KOPT-K1 (cell line): Measurements from ENCODE around the gene TOM1.

Source experiments
- H3K27ac ChIP-seq: fragments of 200-600 bp; sonication (generic); 2 replicates; pipeline ENCODE4 v1.5.1; 2016; ENCODE audit warnings: antibody characterized with exemption, mild to moderate bottlenecking, low read depth, low read length; ENCODE audit not compliant: poor library complexity, severe bottlenecking
- H3K36me3 ChIP-seq: fragments of 200-600 bp; sonication (generic); 2 replicates; pipeline ENCODE4 v1.5.1; 2017; ENCODE audit warnings: antibody characterized with exemption, mild to moderate bottlenecking, low read length, moderate library complexity; ENCODE audit not compliant: insufficient read depth
- H3K9me3 ChIP-seq: fragments of 200-600 bp; sonication (generic); 2 replicates; pipeline ENCODE4 v1.5.1; 2017; ENCODE audit warnings: antibody characterized with exemption, low read length, mild to moderate bottlenecking; ENCODE audit not compliant: insufficient read depth, poor library complexity, severe bottlenecking

The TOM1 gene

DNA sequence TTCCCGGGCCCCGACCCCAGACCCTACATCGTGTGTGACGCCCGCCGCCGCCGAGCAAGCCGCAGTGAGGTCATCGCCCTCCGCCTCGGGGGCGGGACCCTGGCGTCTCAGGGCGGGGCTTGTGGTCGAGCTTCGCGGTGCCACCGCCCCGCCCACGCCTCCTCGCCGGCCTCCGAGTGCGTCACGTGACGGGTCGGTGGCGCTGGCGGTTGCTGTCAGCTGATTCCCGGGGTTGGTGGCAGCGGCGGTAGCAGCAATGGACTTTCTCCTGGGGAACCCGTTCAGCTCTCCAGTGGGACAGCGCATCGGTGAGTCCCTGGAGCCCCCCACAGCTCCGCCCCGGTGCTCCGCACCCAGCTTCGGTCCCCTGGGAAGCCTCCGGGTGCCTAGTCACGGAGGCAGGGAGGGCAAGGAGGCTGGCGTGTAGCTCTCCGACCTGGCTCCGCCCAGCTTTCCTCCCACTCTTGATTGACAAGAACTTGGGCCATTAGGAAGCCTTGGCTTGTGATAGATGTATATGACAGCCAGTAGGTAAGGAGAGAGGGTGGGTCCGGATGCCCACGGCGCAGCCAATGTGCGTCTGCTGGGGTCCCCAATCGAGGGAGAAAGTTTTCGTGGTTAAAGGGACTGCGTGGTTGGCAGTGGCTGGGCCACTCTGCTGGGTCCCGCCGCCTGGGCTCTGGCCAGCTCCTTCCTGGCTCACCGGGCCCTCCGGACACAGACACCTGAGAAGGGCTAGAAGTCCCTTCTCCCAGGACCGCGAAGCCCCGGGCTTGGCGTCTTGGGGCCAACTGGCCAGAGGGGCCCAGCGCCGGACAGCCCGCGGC is at the start of gene TOM1:
Gene TOM1 (plus strand): TSS at position 222 of the 827 bp plus-strand sequence. CDS start 35 bp downstream, at position 257.
- Histone ChIP-seq H3K27ac (peak within 1 kb of the TSS; percentile 70), H3K9me3 (no peaks in the 10 kb centered on the region), H3K36me3 (peaks cover 31% of the 10 kb centered on the region)

GRCh38 chr22:35250156-35250555 is 49.5 kb upstream of the TOM1 start:
- Histone ChIP-seq H3K27ac (no peak overlapping the region), H3K9me3 (no peaks in the 10 kb centered on the region), H3K36me3 (no peaks in the 10 kb centered on the region)

DNA sequence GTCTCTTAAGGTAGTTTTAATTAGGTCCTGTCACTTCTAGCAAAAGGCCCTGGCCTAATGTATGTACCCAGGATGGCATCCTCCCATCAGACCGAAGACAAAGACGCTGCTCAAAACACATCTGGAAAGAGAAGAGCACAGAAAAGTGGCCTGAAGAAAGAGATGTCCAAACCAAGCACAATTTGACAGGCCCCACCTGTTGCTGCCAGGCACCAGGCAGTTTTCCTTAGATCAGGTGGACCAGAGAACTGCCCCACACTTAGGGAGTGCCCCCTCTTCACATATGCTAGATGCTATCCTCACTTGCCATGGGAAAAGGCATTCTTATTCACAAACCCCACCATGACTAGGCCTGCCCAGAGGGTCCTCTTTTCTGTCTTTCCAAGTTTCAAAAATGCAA is 45.7 kb upstream of the TOM1 start:
- Histone ChIP-seq H3K27ac (no peak overlapping the region), H3K9me3 (no peaks in the 10 kb centered on the region), H3K36me3 (peaks cover 3% of the 10 kb centered on the region; the same call in 1 of the 2 replicates)

DNA sequence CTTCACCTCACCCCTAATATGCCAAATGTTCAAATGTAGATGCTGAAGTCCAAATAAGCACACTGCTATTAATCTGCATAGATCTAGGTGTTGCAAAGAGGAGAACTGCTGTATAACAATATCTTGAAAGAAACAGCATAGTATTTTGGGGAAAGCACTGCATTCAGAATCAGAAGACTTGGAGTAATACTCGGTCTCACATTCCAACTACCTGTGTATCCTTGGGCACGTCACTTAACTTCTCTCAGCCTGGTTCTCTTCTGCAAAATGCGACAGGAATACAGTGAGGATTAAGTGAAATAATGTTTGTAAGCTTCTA is 42.7 kb upstream of the TOM1 start:
- no peaks in the 10 kb centered on the region for H3K9me3 ChIP-seq
- H3K27ac ChIP-seq, result peak overlapping the region; percentile 90
- peaks cover 18% of the 10 kb centered on the region for H3K36me3 ChIP-seq

DNA sequence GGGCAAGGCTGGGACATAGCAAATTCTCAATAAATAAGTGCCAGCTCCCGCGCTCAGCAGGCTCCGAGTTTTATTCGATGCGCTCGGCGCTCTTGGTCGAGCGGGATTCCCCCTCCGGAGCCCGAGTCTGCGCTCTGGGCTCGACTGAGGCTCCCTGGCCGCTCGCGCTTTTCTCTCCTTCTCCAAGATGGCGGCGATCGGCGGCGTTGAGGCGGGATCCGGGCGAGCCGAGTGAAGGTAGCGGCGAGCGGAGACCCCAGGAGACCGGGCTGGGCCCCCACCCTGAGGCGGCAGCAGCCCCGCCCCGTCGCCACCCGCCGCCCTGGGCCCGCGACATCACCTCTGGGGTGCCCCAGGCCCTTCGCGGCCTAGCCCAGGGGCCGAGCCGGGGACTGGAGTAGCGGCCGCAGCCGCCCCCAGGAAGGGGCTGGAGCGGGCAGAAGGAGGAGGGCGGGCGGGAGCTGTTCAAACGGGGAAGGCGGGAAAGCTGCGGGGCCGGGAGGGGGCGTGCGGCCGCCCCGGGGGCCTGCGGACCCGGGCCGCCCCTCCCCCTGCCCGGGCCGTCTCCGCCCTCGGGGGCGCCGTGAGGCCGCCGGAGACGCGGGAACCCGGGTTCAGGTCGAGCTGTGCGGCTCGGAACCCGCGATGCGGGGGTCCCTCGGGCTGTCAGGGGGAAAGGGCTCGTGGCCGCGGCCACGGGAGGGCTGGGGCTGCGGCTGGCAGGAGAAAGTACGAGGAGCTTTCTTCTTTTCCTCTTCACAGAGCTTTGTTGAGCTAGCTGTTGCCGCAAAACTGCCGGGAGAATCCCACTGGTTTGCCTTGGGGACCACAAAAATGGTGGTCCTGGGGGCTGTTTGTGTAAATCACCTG is 42.1 kb upstream of the TOM1 start, which contains the start of gene HMGXB4:
Gene HMGXB4 (plus strand): TSS at position 173 of the 870 bp plus-strand sequence. CDS start 4,898 bp downstream, outside the sequence.
- H3K36me3 ChIP-seq, result peaks cover 24% of the 10 kb centered on the region
- no peaks in the 10 kb centered on the region for H3K9me3 ChIP-seq
- peak within 1 kb of the TSS; percentile 90 for H3K27ac ChIP-seq

GRCh38 chr22:35258191-35258988 is 41.3 kb upstream of the TOM1 start:
- Histone ChIP-seq H3K27ac (peak overlapping the region; percentile 90), H3K9me3 (no peaks in the 10 kb centered on the region), H3K36me3 (peaks cover 33% of the 10 kb centered on the region)

DNA sequence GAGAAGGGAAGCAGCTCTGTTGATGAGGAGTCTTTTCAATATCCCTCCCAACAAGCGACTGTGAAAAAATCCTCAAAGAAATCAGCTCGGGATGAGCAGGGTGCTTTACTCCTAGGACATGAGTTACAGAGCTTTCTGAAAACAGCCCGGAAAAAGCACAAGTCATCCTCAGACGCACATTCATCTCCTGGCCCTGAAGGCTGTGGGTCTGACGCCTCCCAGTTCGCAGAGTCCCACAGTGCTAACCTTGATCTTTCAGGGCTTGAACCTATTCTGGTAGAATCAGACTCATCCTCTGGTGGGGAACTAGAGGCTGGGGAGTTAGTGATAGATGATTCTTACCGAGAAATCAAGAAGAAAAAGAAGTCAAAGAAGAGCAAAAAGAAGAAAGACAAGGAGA is 34.7 kb upstream of the TOM1 start:
- no peak overlapping the region for H3K27ac ChIP-seq
- peaks cover 89% of the 10 kb centered on the region for H3K36me3 ChIP-seq
- no peaks in the 10 kb centered on the region for H3K9me3 ChIP-seq

DNA sequence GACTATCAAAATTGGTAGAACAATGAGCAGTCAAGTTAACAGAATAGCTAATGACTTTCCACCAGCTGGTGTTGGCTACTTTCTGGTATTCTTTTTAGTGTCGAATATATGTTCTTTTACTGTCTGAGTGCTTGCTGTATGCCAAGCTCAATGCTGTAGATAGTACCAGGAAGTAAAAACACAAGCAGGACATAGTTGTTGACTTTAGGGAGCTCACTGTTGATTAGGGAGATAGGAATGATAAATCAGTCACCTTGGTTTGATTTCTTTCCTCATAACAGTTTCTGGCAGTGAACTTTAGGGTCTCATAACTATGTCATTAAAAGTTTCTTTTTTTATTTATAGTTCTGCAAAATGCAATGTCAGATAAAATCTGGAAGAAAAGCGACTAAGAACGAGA is 33.4 kb upstream of the TOM1 start:
- H3K27ac ChIP-seq, result no peak overlapping the region
- H3K36me3 ChIP-seq, result peaks cover 98% of the 10 kb centered on the region
- no peaks in the 10 kb centered on the region for H3K9me3 ChIP-seq

GRCh38 chr22:35269630-35270029 is 30.1 kb upstream of the TOM1 start:
- Histone ChIP-seq H3K9me3 (no peaks in the 10 kb centered on the region), H3K36me3 (peaks cover 99% of the 10 kb centered on the region), H3K27ac (no peak overlapping the region)

- no peak overlapping the region for H3K27ac ChIP-seq
- peaks cover 93% of the 10 kb centered on the region for H3K36me3 ChIP-seq
- H3K9me3 ChIP-seq, result no peaks in the 10 kb centered on the region
Observed at GRCh38 chr22:35274154-35274871, 25.4 kb upstream of the TOM1 start.

DNA sequence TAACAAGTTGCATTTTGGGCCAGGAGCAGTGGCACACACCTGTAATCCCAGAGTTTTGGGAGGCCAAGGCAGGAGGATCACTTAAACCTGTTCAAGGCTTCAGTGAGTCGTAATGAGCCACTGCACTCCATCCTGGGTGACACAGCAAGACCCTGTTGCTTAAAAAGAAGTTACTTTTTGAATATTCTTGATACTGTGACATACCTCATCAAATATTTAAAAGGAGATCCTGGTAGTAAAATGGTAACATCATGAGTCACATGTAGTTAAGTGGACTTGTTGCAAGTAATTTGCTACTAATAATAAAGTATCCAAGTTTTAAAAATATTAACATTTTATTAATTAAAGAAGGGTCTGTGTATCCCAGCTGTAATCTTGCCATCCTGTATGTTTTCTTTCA is 24.1 kb upstream of the TOM1 start:
- no peak overlapping the region for H3K27ac ChIP-seq

DNA sequence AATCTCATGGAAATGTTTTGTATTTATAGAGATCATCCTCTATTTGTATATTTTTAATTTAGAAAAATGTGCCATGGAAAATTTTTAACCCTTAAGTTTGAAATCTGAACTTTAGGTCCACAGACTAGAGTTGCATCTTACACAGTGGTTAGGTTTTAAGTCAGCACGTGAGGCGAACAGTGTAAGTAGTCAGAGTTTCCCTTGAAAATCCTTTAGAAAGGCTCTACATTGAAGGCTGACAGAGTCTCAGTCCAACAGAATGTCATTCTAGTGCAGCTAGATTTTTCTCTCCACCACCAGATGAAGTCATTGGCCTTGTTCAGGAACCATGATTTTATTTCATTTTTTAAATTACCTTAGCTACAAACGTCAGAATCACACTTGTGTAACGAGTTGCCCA is 23.7 kb upstream of the TOM1 start:
- H3K36me3 ChIP-seq, result peaks cover 92% of the 10 kb centered on the region
- no peak overlapping the region for H3K27ac ChIP-seq
- no peaks in the 10 kb centered on the region for H3K9me3 ChIP-seq

More for the DNA sequence above, 24.1 kb upstream of the TOM1 start:
- Histone ChIP-seq H3K9me3 (no peaks in the 10 kb centered on the region), H3K36me3 (peaks cover 93% of the 10 kb centered on the region)

DNA sequence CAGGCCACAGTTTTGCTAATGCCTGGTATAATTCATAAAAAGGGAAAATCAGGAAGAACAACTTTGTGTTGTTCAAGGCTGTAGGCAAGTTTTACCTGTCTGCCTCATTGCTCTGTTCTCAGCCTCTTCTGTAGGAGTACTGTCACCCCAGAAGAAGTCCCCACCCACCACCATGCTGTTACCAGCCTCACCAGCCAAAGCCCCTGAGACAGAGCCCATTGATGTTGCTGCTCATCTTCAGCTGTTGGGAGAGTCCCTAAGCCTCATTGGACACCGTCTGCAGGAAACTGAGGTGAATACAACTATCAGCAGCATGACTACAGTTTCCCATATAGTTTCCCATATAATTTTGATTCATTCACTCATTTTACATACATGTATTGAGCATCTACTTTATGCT is 11.6 kb upstream of the TOM1 start:
- Histone ChIP-seq H3K36me3 (peaks cover 99% of the 10 kb centered on the region), H3K9me3 (no peaks in the 10 kb centered on the region), H3K27ac (no peak overlapping the region)

GRCh38 chr22:35292786-35293185 is 6.9 kb upstream of the TOM1 start:
- no peak overlapping the region for H3K27ac ChIP-seq
- peaks cover 94% of the 10 kb centered on the region for H3K36me3 ChIP-seq
- H3K9me3 ChIP-seq, result no peaks in the 10 kb centered on the region
